GM23338 (cell line): Measurements from ENCODE around the gene PRUNE2. TPM values are rescaled to one million over a fixed set of nuclear protein-coding genes. Genes with fewer than 3 reads are reported as not detected.

Source experiments
- ATAC-seq: fragments of 200-7000 bp; cut with Tn5 transposase; 3 replicates; pipeline ENCODE4 v1.9.1; 2020
- DNase-seq: peaks from one replicate; pipeline ENCODE4 v3.0.0-alpha.2; 2015; ENCODE audit warnings: low spot score
- H2AFZ ChIP-seq: fragments of 200-600 bp; sonication (generic); 2 replicates; pipeline ENCODE4 v1.8.0; 2016; ENCODE audit warnings: antibody characterized with exemption, mild to moderate bottlenecking, moderate library complexity
- H3F3A ChIP-seq: fragments of 200-600 bp; sonication (generic); replicated peaks from 2 replicates; pipeline ENCODE4 v1.8.0; 2017; ENCODE audit warnings: antibody characterized with exemption, mixed run types, low read depth
- H3K27ac ChIP-seq: fragments of 200-600 bp; sonication (generic); 2 replicates; pipeline ENCODE4 v1.6.1; 2016; ENCODE audit warnings: low read depth
- H3K27me3 ChIP-seq: fragments of 200-600 bp; sonication (generic); 2 replicates; pipeline ENCODE4 v1.8.0; 2016; ENCODE audit warnings: mild to moderate bottlenecking, mixed run types, moderate library complexity; ENCODE audit not compliant: insufficient read depth
- H3K36me3 ChIP-seq: fragments of 200-600 bp; sonication (generic); 2 replicates; pipeline ENCODE4 v1.8.0; 2016; ENCODE audit warnings: mild to moderate bottlenecking; ENCODE audit not compliant: insufficient read depth
- H3K4me1 ChIP-seq: fragments of 200-600 bp; sonication (generic); 2 replicates; pipeline ENCODE4 v1.8.0; 2016; ENCODE audit warnings: mild to moderate bottlenecking, moderate library complexity; ENCODE audit not compliant: insufficient read depth
- H3K4me2 ChIP-seq: fragments of 200-600 bp; sonication (generic); 2 replicates; pipeline ENCODE4 v1.7.1; 2017; ENCODE audit warnings: mixed run types
- H3K4me3 ChIP-seq: fragments of 200-600 bp; sonication (generic); 2 replicates; pipeline ENCODE4 v1.6.1; 2016; ENCODE audit warnings: mixed run types
- H3K79me2 ChIP-seq: fragments of 200-600 bp; sonication (generic); replicated peaks from 2 replicates; pipeline ENCODE4 v1.8.0; 2017; ENCODE audit warnings: mild to moderate bottlenecking; ENCODE audit not compliant: insufficient read depth
- H3K9me2 ChIP-seq: fragments of 200-600 bp; sonication (generic); 2 replicates; pipeline ENCODE4 v1.8.0; 2017; ENCODE audit not compliant: insufficient read depth
- H4K20me1 ChIP-seq: fragments of 200-600 bp; sonication (generic); replicated peaks from 2 replicates; pipeline ENCODE4 v1.8.0; 2017; ENCODE audit warnings: mild to moderate bottlenecking; ENCODE audit not compliant: insufficient read depth
- H3K27ac Mint-ChIP-seq: 2 replicates; pipeline ENCODE4 v1.8.0; 2020; ENCODE audit warnings: inconsistent platforms, mild to moderate bottlenecking, moderate library complexity, mixed read lengths
- H3K27me3 Mint-ChIP-seq: 3 replicates; pipeline ENCODE4 v1.8.0; 2022; ENCODE audit warnings: low read depth, mild to moderate bottlenecking, moderate library complexity, mixed read lengths, inconsistent platforms; ENCODE audit not compliant: insufficient read depth, poor library complexity
- H3K36me3 Mint-ChIP-seq: 3 replicates; pipeline ENCODE4 v1.8.0; 2021; ENCODE audit warnings: low read depth, mild to moderate bottlenecking, inconsistent platforms, moderate library complexity, mixed read lengths
- H3K4me1 Mint-ChIP-seq: 3 replicates; pipeline ENCODE4 v1.8.0; 2020; ENCODE audit warnings: mild to moderate bottlenecking, inconsistent platforms, mixed read lengths
- H3K4me3 Mint-ChIP-seq: 3 replicates; pipeline ENCODE4 v1.8.0; 2021; ENCODE audit warnings: moderate library complexity, mild to moderate bottlenecking, inconsistent platforms, mixed read lengths
- H3K9me3 Mint-ChIP-seq: 3 replicates; pipeline ENCODE4 v1.8.0; 2020; ENCODE audit warnings: moderate library complexity, mild to moderate bottlenecking, inconsistent platforms, mixed read lengths
- CREB1 ChIP-seq: fragments of 250-450 bp; sonication (Bioruptor Pico); IDR thresholded peaks from 2 replicates; pipeline ENCODE4 v1.5.0; 2020; ENCODE audit warnings: low read depth, mild to moderate bottlenecking, moderate library complexity
- ETS1 ChIP-seq: IDR thresholded peaks from 2 replicates; pipeline ENCODE4 v1.6.1; 2016; ENCODE audit warnings: antibody characterized with exemption
- EZH2 ChIP-seq: fragments of 200-600 bp; sonication (generic); IDR thresholded peaks from one replicate; pipeline ENCODE4 v1.8.0; 2017; ENCODE audit warnings: antibody characterized with exemption, mild to moderate bottlenecking, low read depth; ENCODE audit not compliant: unreplicated experiment
- EZH2phosphoT487 ChIP-seq: fragments of 200-600 bp; sonication (generic); IDR thresholded peaks from one replicate; pipeline ENCODE4 v1.8.1; 2018; ENCODE audit warnings: antibody characterized with exemption; ENCODE audit not compliant: unreplicated experiment
- JUNB ChIP-seq: IDR thresholded peaks from one replicate; pipeline ENCODE4 v1.6.1; 2016; ENCODE audit warnings: antibody characterized with exemption; ENCODE audit not compliant: unreplicated experiment
- POLR2AphosphoS5 ChIP-seq: IDR thresholded peaks from 2 replicates; pipeline ENCODE4 v1.6.1; 2016; ENCODE audit warnings: antibody characterized with exemption, low read depth
- REST ChIP-seq: IDR thresholded peaks from one replicate; pipeline ENCODE4 v1.6.1; 2018; ENCODE audit warnings: antibody characterized with exemption; ENCODE audit not compliant: unreplicated experiment
- STAT1 ChIP-seq: IDR thresholded peaks from one replicate; pipeline ENCODE4 v1.6.1; 2016; ENCODE audit warnings: antibody characterized with exemption; ENCODE audit not compliant: unreplicated experiment
- ZNF331 ChIP-seq: fragments of 250-450 bp; sonication (Bioruptor Pico); IDR thresholded peaks from 2 replicates; pipeline ENCODE4 v1.5.0; 2020; ENCODE audit warnings: low read depth, mild to moderate bottlenecking, moderate library complexity
- polyA plus RNA-seq: library from polyadenylated mRNA; unstranded; fragments of >200 nt; fragmentation: Nextera tagmentation; extraction: Ambion mirVana; gene quantifications from 2 replicates; pipeline ENCODE4 v1.2.1, GENCODE V29; 2016
- total RNA-seq: library from RNA; depleted of rRNA; stranded (reverse); fragments of >200 nt; shearing (Covaris generic); gene quantifications from 2 replicates; pipeline ENCODE4 v1.2.3, GENCODE V29; 2014

PRUNE2 gene
- total and polyA plus RNA-seq, 2 experiments from 2014 or later, result 10.6 to 26.5 TPM

- no peak for DNase-seq
- H3K27ac ChIP-seq, result no peak overlapping the region
- H3K4me3 Mint-ChIP-seq, result no peak overlapping the region
- no peaks in the 10 kb centered on the region for H3K9me3 Mint-ChIP-seq
- H3K27me3 Mint-ChIP-seq, result peaks cover 1% of the 10 kb centered on the region
- ATAC-seq, result no peak
- no peaks in the 10 kb centered on the region for H3K36me3 ChIP-seq
- H3K79me2 ChIP-seq, result no peaks in the 10 kb centered on the region
- no peaks in the 10 kb centered on the region for H3K36me3 Mint-ChIP-seq
- peaks cover 19% of the 10 kb centered on the region; the same call in 1 of the 2 replicates for H3K4me1 ChIP-seq
- no peak overlapping the region for H3K4me3 ChIP-seq
- no peaks in the 10 kb centered on the region for H3F3A ChIP-seq
- no peak overlapping the region for H2AFZ ChIP-seq
- H3K9me2 ChIP-seq, result peaks cover 8% of the 10 kb centered on the region; the same call in 1 of the 2 replicates
- peaks cover 25% of the 10 kb centered on the region for H3K4me1 Mint-ChIP-seq
- H3K27ac Mint-ChIP-seq, result no peak overlapping the region
- no peak overlapping the region for H3K4me2 ChIP-seq
- no peaks in the 10 kb centered on the region for H3K27me3 ChIP-seq
- no peaks in the 10 kb centered on the region for H4K20me1 ChIP-seq
- TF ChIP-seq EZH2phosphoT487, result no peak
- no peak for TF ChIP-seq REST
- no peak for TF ChIP-seq ZNF331
- TF ChIP-seq JUNB, result no peak
These were observed 11.4 kb upstream of the PRUNE2 start for GRCh38 chr9:76917299-76917698.

GRCh38 chr9:76916231-76916630 lies 10.3 kb upstream of the PRUNE2 start:
- Mint-ChIP-seq H3K4me3 (no peak overlapping the region), H3K9me3 (no peaks in the 10 kb centered on the region), H3K4me1 (peaks cover 25% of the 10 kb centered on the region), H3K27me3 (peaks cover 1% of the 10 kb centered on the region), H3K27ac (no peak overlapping the region), H3K36me3 (no peaks in the 10 kb centered on the region)
- no peak for ATAC-seq
- Histone ChIP-seq H3K27ac (no peak overlapping the region), H3K27me3 (no peaks in the 10 kb centered on the region), H3K4me3 (no peak overlapping the region), H3F3A (no peaks in the 10 kb centered on the region), H3K36me3 (no peaks in the 10 kb centered on the region), H3K9me2 (peaks cover 8% of the 10 kb centered on the region; the same call in 1 of the 2 replicates), H3K4me1 (peaks cover 19% of the 10 kb centered on the region; the same call in 1 of the 2 replicates), H4K20me1 (no peaks in the 10 kb centered on the region), H3K4me2 (no peak overlapping the region), H2AFZ (peak overlapping the region; percentile 19), H3K79me2 (no peaks in the 10 kb centered on the region)
- no peak for DNase-seq
- TF ChIP-seq POLR2AphosphoS5 (no peak), STAT1 (no peak), CREB1 (no peak), ZNF331 (no peak), EZH2 (no peak), EZH2phosphoT487 (no peak), ETS1 (no peak), REST (no peak)
